MM.1S (cell line): Measurements from ENCODE around the gene CYP27C1.

ENCODE experiments used
- EZH2 ChIP-seq: fragments of 300-600 bp; sonication (generic); optimal IDR thresholded peaks from 2 replicates; pipeline ENCODE3; 2017; ENCODE audit warnings: low read depth, mild to moderate bottlenecking, antibody characterized with exemption, low read length, mixed read lengths
- TF ChIP-seq, protein P1 (sequence below): fragments of 300-600 bp; sonication (generic); IDR thresholded peaks from 2 replicates; pipeline ENCODE4 v1.5.1; 2016; ENCODE audit warnings: antibody characterized with exemption, low read length, mixed read lengths

DNA sequence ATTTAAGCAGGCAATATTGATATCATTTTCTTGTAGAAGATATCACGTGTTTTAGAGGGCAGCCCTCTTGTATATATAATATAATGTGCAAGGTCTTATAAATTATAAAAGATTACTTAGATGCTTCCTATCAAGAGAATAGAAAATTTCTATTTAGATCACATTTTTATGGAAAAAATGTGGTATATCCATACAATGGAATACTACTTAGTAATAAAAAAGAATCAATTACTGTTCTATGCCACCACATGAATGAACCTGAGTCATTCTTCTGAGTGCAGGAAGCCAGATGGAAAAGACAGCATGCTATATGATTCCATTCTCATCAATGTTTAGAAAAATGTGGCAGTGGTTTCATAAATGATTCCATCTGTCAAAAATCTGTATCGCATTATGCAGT, 23.6 kb downstream of the CYP27C1 start:
- TF ChIP-seq, protein P1, sequence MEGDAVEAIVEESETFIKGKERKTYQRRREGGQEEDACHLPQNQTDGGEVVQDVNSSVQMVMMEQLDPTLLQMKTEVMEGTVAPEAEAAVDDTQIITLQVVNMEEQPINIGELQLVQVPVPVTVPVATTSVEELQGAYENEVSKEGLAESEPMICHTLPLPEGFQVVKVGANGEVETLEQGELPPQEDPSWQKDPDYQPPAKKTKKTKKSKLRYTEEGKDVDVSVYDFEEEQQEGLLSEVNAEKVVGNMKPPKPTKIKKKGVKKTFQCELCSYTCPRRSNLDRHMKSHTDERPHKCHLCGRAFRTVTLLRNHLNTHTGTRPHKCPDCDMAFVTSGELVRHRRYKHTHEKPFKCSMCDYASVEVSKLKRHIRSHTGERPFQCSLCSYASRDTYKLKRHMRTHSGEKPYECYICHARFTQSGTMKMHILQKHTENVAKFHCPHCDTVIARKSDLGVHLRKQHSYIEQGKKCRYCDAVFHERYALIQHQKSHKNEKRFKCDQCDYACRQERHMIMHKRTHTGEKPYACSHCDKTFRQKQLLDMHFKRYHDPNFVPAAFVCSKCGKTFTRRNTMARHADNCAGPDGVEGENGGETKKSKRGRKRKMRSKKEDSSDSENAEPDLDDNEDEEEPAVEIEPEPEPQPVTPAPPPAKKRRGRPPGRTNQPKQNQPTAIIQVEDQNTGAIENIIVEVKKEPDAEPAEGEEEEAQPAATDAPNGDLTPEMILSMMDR = no peak
- TF ChIP-seq EZH2 = no peak
